ENCODE results near the gene RAB43. TPM values are rescaled to one million over a fixed set of nuclear protein-coding genes. Genes with fewer than 3 reads are reported as not detected.

The RAB43 gene
- total RNA-seq, 1 experiment from 2014 or later, result 13.5 TPM

DNA sequence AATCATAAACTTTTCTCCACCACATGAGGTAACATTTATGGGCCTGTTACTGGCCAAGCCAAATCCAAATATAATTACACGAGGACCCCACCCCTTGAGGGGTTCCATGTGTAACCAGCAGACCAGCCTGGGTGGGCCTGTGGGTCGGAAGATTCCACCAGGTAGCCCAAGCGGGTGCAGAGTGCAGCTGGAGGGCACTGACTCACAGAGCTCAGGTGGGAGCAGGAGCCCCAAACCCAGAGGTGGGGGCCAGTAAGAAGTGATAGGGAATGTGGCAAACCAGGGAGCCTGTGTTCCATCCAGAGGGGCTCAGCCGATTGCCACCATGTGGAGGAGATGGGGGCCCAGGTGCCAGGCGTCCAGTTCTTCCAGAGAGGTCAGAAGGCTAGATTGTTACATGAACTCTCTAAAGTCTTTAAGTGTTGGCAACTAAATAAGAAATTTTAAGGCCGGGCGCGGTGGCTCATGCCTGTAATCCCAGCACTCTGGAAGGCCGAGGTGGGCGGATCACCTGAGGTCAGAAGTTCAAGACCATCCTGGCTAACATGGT lies 58.4 kb downstream of the RAB43 start:
- intact Hi-C loops (cut with micrococcal nuclease), result no loop called here
- H3K79me2 ChIP-seq (ENCODE audit: insufficient read depth, low read length), result no peaks in the 10 kb centered on the region

DNA sequence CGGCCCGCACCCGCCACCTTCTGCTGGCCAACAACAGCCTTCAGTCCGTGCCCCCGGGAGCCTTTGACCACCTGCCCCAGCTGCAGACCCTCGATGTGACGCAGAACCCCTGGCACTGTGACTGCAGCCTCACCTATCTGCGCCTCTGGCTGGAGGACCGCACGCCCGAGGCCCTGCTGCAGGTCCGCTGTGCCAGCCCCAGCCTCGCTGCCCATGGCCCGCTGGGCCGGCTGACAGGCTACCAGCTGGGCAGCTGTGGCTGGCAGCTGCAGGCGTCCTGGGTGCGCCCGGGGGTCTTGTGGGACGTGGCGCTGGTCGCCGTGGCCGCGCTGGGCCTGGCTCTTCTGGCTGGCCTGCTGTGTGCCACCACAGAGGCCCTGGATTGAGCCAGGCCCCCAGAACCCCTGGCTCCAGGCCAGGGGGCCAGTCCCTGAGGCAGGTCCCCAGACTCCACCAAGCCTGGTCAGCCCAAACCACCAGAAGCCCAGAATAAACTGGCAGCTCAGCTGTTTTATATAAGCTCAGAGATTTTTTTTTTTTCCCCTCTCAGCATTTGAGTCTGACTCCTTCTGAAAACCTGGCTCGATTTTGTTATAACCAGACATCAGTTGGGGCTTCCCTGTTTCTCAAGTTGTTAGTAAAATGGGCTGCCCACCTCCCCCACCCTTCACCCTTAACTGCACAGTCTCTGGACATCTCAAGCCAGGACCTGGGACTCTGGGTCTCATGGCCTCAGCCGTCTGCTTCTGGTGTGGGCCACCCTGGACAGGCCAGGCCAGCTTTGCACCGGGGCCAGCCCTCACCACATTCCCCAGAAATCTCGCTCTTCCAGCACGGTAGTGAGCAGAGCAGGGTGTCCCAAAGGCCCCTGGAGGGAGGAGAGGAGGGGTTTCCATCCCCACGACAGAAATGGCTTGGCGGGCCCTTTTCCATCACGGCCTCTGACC lies 59.4 kb downstream of the RAB43 start:
- no peak overlapping the region for H2AFZ ChIP-seq (ENCODE audit: low read depth, low read length, poor library complexity, severe bottlenecking)
- H3K36me3 ChIP-seq (ENCODE audit: control insufficient read depth in 1 of 2, insufficient read depth in 2 of 2, low read length in 2 of 2), result no peaks in the 10 kb centered on the region
- intact Hi-C loops (cut with micrococcal nuclease), result no loop called here
- H3K4me1 ChIP-seq (ENCODE audit: control insufficient read depth in 1 of 2, insufficient read depth in 2 of 2, low read length in 2 of 2), result no peaks in the 10 kb centered on the region
- H3K4me2 ChIP-seq (ENCODE audit: low read length), result no peak overlapping the region
- no peak for ATAC-seq
- ChIA-PET CTCF (interaction anchor here (1.3 kb wide), 1 partner anchor 8 kb away, joined by 5 read pairs; no protein-coding TSS in a partner anchor), POLR2A (no interaction called here), RAD21 (ENCODE audit: low non-redundant PET in 1 of 2, low total read pairs in 2 of 2, uncharacterized antibody in 2 of 2, unreplicated experiment in 2 of 2) (no interaction called here)
- no peak overlapping the region for H3K27ac ChIP-seq (ENCODE audit: low read depth, low read length)
- H3K79me2 ChIP-seq (ENCODE audit: insufficient read depth, low read length), result no peaks in the 10 kb centered on the region
- H3K9ac ChIP-seq (ENCODE audit: low read length), result no peak overlapping the region
- no TSS peak for BruUV-seq (replicated peaks)
- H3K9me3 ChIP-seq (ENCODE audit: control insufficient read depth in 1 of 2, insufficient read depth in 1 of 2, low read depth in 1 of 2, low read length in 2 of 2), result no peaks in the 10 kb centered on the region
- no peaks in the 10 kb centered on the region for H4K20me1 ChIP-seq (ENCODE audit: insufficient read depth)
- no peak for DNase-seq (ENCODE audit: low read depth, low spot score)
- H3K4me3 ChIP-seq (replicated peaks in 1 of 2; ENCODE audit: low read depth in 1 of 2, low read length in 2 of 2), result no peak overlapping the region
- no peaks in the 10 kb centered on the region for H3K27me3 ChIP-seq (ENCODE audit: insufficient read depth, low read length)
- no peaks in the 10 kb centered on the region for H3K9me2 ChIP-seq (ENCODE audit: insufficient read depth)
- TF ChIP-seq, protein P1, sequence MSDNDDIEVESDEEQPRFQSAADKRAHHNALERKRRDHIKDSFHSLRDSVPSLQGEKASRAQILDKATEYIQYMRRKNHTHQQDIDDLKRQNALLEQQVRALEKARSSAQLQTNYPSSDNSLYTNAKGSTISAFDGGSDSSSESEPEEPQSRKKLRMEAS (IDR thresholded peaks at IDR 0.05), result no peak
- TF ChIP-seq CEBPB (IDR thresholded peaks at IDR 0.05; ENCODE audit: low read depth) (no peak), YY1 (IDR thresholded peaks at IDR 0.05; ENCODE audit: extremely low read depth, insufficient replicate concordance, low read depth, low read length) (no peak), EGR1 (IDR thresholded peaks at IDR 0.05; ENCODE audit: low read depth) (no peak), ZNF274 (IDR thresholded peaks at IDR 0.05; ENCODE audit: low read depth, low read length) (no peak), EZH2phosphoT487 (IDR thresholded peaks at IDR 0.05; ENCODE audit: borderline replicate concordance) (no peak), POLR2AphosphoS5 (IDR thresholded peaks at IDR 0.05; ENCODE audit: low read depth, low read length) (no peak), EZH2 (IDR thresholded peaks at IDR 0.05) (no peak), POLR2A (IDR thresholded peaks at IDR 0.05; ENCODE audit: borderline replicate concordance, extremely low read depth, insufficient read depth, insufficient read length) (no peak), CBX3 (IDR thresholded peaks at IDR 0.05; ENCODE audit: low read depth) (no peak), JUND (IDR thresholded peaks at IDR 0.05) (no peak)
- TF ChIP-seq, protein P2, sequence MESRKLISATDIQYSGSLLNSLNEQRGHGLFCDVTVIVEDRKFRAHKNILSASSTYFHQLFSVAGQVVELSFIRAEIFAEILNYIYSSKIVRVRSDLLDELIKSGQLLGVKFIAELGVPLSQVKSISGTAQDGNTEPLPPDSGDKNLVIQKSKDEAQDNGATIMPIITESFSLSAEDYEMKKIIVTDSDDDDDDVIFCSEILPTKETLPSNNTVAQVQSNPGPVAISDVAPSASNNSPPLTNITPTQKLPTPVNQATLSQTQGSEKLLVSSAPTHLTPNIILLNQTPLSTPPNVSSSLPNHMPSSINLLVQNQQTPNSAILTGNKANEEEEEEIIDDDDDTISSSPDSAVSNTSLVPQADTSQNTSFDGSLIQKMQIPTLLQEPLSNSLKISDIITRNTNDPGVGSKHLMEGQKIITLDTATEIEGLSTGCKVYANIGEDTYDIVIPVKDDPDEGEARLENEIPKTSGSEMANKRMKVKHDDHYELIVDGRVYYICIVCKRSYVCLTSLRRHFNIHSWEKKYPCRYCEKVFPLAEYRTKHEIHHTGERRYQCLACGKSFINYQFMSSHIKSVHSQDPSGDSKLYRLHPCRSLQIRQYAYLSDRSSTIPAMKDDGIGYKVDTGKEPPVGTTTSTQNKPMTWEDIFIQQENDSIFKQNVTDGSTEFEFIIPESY (IDR thresholded peaks at IDR 0.05; ENCODE audit: extremely low read depth, insufficient replicate concordance, low read length), result no peak
- TF ChIP-seq, protein P3, sequence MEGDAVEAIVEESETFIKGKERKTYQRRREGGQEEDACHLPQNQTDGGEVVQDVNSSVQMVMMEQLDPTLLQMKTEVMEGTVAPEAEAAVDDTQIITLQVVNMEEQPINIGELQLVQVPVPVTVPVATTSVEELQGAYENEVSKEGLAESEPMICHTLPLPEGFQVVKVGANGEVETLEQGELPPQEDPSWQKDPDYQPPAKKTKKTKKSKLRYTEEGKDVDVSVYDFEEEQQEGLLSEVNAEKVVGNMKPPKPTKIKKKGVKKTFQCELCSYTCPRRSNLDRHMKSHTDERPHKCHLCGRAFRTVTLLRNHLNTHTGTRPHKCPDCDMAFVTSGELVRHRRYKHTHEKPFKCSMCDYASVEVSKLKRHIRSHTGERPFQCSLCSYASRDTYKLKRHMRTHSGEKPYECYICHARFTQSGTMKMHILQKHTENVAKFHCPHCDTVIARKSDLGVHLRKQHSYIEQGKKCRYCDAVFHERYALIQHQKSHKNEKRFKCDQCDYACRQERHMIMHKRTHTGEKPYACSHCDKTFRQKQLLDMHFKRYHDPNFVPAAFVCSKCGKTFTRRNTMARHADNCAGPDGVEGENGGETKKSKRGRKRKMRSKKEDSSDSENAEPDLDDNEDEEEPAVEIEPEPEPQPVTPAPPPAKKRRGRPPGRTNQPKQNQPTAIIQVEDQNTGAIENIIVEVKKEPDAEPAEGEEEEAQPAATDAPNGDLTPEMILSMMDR (IDR thresholded peaks at IDR 0.05 in 2 of 3, conservative IDR thresholded peaks at IDR 0.05 in 1 of 3; ENCODE audit: borderline replicate concordance in 1 of 3, insufficient read depth in 1 of 3, low read depth in 2 of 3, low read length in 2 of 3), result no peak

More for the DNA sequence above, 58.4 kb downstream of the RAB43 start:
- TF ChIP-seq SIN3A (IDR thresholded peaks at IDR 0.05; ENCODE audit: low read depth) (no peak), ZFX (IDR thresholded peaks at IDR 0.05) (no peak), POLR2AphosphoS5 (IDR thresholded peaks at IDR 0.05; ENCODE audit: low read depth, low read length) (no peak), ZNF274 (IDR thresholded peaks at IDR 0.05; ENCODE audit: low read depth, low read length) (no peak), RAD21 (IDR thresholded peaks at IDR 0.05; ENCODE audit: low read depth) (no peak)
- Histone ChIP-seq H3K4me1 (ENCODE audit: control insufficient read depth in 1 of 2, insufficient read depth in 2 of 2, low read length in 2 of 2) (no peaks in the 10 kb centered on the region), H3K4me3 (replicated peaks in 1 of 2; ENCODE audit: low read depth in 1 of 2, low read length in 2 of 2) (no peak overlapping the region), H3K36me3 (ENCODE audit: control insufficient read depth in 1 of 2, insufficient read depth in 2 of 2, low read length in 2 of 2) (no peaks in the 10 kb centered on the region), H2AFZ (ENCODE audit: low read depth, low read length, poor library complexity, severe bottlenecking) (no peak overlapping the region), H3K27me3 (ENCODE audit: insufficient read depth, low read length) (no peaks in the 10 kb centered on the region), H3K27ac (ENCODE audit: low read depth, low read length) (no peak overlapping the region), H3K9ac (ENCODE audit: low read length) (no peak overlapping the region), H3K4me2 (ENCODE audit: low read length) (no peak overlapping the region), H3K9me3 (ENCODE audit: control insufficient read depth in 1 of 2, insufficient read depth in 1 of 2, low read depth in 1 of 2, low read length in 2 of 2) (no peaks in the 10 kb centered on the region), H3K9me2 (ENCODE audit: insufficient read depth) (no peaks in the 10 kb centered on the region), H4K20me1 (ENCODE audit: insufficient read depth) (no peaks in the 10 kb centered on the region)
- ChIA-PET POLR2A (no interaction called here), CTCF (interaction anchor here (1.3 kb wide), 1 partner anchor 9 kb away, joined by 5 read pairs; no protein-coding TSS in a partner anchor), RAD21 (ENCODE audit: low non-redundant PET in 1 of 2, low total read pairs in 2 of 2, uncharacterized antibody in 2 of 2, unreplicated experiment in 2 of 2) (no interaction called here)
- ATAC-seq (no peak), DNase-seq (ENCODE audit: low read depth, low spot score) (no peak)
- BruUV-seq (replicated peaks), result no TSS peak
